Body of pancreas (tissue), 4 donors: ENCODE data around the gene AIP.

Experiments used
- POLR2A ChIP-seq, 3 donors: fragments of 450-650 bp; IDR thresholded peaks; one replicate each; pipeline ENCODE4 v1.6.1; 2016; ENCODE audit warnings: antibody characterized with exemption in 3 of 3, mild to moderate bottlenecking in 2 of 3
- TF ChIP-seq, protein P1 (sequence below), 7 experiments: fragments of 450-650 bp in 4 of 7; fragments of 200-600 bp in 3 of 7; sonication (generic) in 3 of 7; IDR thresholded peaks; one replicate each; pipeline ENCODE4 v1.5.1; 2016 to 2019; ENCODE audit warnings: antibody characterized with exemption in 7 of 7

DNA sequence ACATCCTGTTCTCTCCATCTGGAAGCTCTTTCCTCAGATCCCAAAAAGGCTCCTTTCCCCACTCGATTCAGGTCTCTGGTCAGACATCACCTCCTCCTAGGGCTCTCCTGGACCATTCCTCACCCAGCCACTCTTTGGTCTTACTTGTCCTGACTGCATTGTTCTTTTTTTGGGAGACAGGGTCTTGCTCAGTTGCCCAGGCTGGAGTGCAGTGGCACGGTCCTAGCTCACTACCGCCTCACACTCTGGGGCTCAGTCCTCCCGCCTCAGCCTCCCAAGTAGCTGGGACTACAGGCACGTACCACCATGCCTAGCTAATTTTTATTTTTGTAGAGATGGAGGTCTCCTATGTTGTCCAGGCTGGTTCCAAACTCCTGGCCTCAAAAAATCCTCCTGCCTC, 37.3 kb upstream of the AIP start:
- TF ChIP-seq, protein P1, sequence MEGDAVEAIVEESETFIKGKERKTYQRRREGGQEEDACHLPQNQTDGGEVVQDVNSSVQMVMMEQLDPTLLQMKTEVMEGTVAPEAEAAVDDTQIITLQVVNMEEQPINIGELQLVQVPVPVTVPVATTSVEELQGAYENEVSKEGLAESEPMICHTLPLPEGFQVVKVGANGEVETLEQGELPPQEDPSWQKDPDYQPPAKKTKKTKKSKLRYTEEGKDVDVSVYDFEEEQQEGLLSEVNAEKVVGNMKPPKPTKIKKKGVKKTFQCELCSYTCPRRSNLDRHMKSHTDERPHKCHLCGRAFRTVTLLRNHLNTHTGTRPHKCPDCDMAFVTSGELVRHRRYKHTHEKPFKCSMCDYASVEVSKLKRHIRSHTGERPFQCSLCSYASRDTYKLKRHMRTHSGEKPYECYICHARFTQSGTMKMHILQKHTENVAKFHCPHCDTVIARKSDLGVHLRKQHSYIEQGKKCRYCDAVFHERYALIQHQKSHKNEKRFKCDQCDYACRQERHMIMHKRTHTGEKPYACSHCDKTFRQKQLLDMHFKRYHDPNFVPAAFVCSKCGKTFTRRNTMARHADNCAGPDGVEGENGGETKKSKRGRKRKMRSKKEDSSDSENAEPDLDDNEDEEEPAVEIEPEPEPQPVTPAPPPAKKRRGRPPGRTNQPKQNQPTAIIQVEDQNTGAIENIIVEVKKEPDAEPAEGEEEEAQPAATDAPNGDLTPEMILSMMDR (IDR thresholded peaks at IDR 0.05) = no peak
- no peak for TF ChIP-seq POLR2A (IDR thresholded peaks at IDR 0.05)
